ENCODE measurements around the gene MAD1L1.

The MAD1L1 gene

DNA sequence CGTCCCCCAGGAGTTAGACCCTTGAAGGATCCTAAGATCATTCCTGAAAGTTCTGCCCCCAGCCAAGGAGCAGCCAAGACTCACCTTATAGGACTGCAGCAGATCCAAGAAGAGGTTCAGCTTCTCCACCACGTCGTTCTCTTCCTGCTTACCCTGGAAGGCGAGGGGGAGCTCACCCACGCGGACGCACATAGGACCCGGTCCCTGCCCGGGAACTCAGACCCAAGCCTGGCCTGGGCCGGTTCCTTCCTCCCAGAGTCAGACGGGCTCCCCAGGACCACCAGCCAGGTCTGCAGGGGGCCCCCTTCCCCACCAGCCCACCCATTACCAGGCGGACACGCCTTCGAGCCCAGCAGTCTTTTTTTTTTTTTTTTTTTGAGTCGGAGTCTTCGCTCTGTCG is 24.9 kb upstream of the MAD1L1 start:
- DNase-seq, result no peak

DNA sequence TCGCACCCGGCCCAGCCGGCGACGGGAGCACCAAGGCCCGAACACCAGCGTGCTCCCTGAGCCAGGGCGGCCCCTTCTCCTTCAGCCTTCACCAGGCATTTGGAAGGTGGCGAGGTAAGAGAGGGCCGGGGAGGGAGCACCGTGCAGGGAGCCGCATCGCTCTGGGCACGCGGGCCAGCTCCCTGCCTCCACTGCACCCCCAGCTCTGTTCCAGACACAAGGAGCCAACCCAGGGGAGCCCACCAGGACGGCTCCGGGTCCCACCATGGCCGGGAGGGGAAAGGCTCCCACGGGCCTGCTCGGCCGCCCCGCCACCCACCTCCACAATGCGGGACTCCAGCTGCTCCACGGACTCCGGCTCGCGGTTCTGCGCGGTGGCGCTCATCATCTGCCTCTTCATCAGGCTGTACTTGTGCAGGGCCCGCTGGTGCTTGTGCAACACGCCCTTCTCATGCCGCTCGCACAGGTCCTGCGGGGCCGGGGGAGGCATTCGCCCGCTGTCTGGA is 24.4 kb upstream of the MAD1L1 start:
- DNase-seq, result no peak

- no peak for DNase-seq
Observed at GRCh38 chr7:2256306-2257045, 23.7 kb upstream of the MAD1L1 start.

DNA sequence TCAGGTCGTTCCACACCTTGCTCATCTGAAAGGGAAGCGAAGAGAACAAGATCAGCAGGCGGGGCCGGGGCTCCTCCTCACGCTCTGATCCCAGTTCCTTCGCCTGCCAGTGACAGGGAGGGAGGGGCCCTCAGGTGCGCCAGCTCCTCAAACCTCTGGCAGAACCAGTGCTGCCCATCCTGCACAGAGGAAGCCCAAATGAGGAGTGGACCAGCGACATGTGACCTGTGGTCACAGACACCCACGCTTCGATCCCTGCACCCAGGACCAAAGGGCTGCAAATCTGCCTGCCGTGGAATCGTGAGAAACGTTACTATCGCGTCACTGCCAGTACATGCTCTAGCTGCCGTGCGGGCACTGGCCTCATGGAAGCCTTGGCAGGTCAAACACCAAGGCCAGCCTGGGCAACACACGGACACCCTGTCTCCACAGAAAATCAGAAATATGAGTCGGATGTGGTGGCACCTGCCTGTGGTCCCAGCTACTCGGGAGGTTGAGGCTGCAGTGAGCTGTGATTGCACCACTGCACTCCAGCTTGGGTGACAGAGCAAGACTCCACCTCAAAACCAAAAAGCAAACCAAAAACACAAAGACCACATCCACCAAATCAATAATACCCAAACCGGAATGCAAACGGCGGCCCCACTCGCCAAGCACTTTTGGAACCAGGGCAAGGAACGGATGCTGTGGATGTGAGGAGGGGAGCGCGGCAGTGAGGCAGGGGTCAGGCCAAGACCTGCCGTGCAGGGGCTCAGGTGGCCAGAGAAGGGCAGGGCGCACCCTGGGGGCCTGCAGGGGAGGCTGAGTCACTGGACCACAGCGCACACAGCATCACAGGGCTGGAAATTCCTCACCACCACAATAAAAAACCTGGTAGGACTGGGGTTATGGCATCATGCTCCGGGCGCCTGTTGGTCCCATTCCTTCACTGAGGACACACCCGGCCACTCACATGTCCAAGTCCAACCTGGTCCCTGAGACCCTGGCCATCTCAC is 22.7 kb upstream of the MAD1L1 start:
- DNase-seq, result no peak

DNA sequence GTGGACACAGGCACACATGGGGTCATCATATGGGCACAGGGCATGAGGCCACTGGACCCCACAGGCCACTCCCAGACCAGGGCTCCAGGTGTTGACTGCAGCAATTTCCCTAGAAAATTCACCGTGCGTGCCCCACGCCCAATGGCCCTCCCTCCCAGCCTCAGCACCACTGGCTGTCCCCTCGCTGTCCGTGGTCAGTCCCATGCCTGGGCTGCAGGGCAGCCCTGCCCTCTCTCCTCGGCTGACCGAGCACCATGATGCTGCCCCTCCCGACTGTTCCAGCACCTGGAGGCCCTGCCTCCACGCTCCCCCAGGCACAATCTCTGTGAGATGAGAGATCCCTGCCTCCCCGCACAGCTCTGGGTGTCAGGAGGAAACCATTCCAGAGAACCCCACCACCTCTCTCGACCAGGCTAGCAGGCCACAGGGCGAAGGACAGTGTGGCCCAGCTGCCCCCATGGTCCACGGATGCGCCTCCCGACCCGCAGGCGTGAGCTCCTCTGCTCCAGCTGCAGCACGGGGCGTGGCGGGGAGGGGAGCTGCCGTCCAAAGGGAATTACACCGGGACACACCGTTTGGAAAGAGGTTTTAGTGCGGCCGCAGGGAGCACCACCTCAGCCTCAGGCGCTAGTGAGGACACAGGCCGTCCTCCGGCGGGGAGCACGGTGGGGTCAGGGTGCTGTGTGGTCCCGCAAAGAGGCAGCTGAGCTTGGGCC is 21.8 kb upstream of the MAD1L1 start:
- no peak for DNase-seq

- no peak for DNase-seq
Observed at GRCh38 chr7:2253525-2254244, 20.9 kb upstream of the MAD1L1 start.

DNA sequence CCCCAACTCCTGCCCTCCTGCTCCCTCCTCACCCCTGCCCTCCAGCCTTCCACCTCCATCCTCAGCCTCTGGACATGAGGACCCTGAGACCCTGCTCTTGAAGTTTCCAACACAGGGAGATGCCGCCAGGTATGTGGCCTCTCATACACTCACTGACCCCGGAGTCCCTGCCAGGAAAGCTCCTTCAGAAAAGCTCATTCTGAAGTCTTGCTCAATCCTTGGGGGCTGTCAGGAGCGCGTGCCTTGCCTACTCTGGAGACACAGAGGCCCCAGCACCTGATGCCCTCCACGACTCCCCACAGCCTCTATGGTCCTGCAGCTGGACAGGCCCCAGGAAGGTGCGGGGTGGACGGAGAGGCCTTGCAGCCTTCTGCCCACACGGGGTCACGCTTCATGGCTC is 20.3 kb upstream of the MAD1L1 start:
- DNase-seq, result no peak

- no peak for DNase-seq
Observed at GRCh38 chr7:2251841-2252771, 19.4 kb upstream of the MAD1L1 start.

- DNase-seq, result no peak
Observed at GRCh38 chr7:2251381-2251780, 18.6 kb upstream of the MAD1L1 start.

DNA sequence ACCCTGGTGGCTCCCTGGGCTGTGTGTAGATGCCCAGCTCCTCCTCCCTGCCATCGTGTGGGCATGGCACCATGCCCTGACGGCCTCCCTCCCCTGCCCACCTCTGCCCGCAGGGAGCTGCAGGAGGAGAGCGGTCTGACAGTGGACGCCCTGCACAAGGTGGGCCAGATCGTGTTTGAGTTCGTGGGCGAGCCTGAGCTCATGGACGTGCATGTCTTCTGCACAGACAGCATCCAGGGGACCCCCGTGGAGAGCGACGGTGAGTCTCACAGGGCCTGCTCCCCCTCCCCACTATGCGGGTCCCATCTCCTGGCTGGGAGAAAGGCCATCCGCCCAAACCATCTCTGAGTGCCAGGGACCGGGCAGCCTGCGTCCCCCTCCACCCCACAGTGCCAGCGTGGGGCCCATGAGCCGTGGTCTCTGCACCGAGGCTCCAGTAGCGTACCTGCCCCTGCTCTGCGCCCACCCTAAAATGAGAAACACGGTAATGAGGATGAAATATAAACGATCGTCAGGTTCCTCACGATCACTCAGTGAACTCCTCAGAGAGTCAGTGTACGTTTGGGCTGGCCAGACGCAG is 17.1 kb upstream of the MAD1L1 start:
- no peak for DNase-seq

- peak; percentile 21 for DNase-seq
Observed at GRCh38 chr7:2248984-2249694, 16.4 kb upstream of the MAD1L1 start.

DNA sequence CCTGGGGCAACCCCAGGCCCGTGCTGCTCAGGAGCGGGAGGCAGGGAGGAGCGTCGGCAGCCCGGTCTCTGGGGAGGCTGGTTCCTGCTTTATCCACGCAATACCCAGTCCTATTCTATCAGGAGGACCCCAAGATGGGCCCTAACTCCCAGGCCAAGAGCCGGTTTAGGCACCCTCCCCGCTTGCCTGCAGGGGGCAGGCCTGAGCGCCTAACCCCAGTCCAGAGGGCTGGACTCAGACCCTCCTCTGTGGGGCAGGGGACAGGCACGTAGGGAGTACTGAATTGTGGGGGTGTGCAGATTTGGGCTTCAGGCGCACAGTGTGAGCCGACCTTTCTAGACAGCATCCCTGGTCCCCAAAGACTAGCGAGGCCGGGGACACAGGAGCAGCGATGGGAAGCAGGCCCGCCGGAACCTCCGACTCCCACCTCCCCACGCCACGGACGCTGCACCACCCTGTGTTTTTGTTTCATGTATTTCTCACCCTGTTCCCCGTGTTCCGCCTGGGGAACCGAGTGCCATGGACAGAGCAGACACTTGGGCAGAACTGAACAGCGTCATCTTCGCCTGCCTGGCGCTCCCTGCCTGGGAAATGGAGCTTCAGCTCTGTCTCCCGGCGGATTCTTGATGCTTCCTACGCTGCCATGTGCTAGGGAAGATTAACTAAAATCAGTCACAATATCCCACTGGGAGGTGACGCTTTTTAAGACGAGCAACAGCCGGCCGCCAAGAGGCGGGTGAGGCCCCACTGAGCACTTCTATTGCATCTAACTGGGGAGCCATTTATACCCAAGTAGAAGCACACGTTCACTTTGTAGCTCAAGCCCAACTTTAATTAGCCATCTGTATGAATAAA is 14.6 kb upstream of the MAD1L1 start:
- DNase-seq, result peak; percentile 13

DNA sequence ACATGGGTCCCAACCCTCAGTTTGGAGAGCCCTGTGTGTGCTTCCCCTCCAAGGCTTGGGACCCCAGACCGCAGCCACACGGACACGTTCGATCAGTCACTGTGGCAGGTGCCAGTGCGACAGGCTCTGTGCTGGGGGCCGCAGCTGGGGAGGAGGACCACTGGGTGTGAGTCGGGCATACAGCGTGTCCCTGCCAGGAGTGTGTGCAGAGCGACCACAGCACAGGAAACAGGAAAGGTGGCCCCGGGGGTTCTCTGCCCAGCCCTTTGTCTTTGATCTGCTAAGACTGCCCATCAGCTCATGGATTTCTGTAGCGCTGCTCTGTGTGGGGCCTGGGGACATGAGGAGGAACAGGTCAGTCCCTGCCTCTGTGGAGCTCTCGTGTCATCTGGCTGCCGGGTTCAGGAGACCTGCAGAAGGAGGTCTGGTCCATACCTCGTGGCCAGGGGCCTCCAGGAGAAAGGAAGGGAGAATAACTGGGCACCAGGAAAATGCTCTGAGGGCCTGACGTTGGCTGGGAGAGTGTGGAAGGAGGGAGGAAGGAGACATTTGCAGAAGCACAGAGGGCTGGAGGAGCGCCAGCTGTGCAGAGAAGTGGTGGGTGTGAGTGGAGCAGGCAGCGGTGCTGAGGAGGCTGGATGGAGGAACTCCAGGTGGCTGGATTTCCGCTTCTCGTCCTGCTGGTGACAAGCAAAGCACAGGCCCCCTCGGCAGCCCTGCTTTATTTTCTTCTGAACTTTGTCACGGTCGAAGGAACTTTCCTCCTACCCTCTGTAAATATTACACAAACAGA is 13.3 kb upstream of the MAD1L1 start:
- DNase-seq, result no peak

DNA sequence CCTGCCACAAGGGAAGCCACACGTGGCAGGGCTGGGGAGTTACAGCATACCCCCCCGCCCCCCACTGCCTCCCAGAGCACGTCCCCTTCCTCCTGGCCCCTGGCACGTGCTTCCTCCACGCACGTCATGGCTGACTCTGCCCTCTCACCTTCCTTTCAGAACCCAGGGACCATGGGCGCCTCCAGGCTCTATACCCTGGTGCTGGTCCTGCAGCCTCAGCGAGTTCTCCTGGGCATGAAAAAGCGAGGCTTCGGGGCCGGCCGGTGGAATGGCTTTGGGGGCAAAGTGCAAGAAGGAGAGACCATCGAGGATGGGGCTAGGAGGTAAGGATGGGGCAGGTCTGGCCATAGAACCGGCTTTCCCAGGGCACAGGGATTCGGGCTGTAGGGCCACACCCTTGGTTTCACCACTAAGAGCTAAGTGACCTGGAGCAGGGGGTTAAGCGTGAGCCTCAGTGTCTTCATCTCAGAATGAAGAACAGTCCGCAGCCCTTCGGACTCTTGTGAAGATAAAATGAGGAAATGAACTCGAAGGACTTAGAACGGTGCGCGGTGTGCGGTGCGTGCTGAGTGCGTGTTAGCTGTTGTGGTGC is 11.8 kb upstream of the MAD1L1 start:
- DNase-seq, result no peak

DNA sequence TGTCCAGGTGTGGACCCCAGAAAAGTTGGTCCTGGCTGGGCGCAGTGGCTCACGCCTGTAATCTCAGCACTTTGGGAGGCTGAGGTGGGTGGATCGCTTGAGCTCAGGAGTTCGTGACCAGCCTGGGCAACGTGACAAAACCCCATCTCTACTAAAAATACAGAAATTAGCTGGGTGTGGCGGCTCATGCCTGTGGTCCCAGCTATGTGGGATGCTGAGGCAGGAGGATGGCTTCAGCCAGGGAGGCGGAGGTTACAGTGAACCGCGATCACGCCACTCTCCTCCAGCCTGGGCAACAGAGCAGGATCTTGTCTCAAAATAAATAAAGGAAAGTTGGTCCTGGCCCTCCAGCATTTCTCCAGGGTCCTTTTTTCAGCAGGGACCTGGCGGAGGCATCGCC is 10.7 kb upstream of the MAD1L1 start:
- DNase-seq, result no peak

DNA sequence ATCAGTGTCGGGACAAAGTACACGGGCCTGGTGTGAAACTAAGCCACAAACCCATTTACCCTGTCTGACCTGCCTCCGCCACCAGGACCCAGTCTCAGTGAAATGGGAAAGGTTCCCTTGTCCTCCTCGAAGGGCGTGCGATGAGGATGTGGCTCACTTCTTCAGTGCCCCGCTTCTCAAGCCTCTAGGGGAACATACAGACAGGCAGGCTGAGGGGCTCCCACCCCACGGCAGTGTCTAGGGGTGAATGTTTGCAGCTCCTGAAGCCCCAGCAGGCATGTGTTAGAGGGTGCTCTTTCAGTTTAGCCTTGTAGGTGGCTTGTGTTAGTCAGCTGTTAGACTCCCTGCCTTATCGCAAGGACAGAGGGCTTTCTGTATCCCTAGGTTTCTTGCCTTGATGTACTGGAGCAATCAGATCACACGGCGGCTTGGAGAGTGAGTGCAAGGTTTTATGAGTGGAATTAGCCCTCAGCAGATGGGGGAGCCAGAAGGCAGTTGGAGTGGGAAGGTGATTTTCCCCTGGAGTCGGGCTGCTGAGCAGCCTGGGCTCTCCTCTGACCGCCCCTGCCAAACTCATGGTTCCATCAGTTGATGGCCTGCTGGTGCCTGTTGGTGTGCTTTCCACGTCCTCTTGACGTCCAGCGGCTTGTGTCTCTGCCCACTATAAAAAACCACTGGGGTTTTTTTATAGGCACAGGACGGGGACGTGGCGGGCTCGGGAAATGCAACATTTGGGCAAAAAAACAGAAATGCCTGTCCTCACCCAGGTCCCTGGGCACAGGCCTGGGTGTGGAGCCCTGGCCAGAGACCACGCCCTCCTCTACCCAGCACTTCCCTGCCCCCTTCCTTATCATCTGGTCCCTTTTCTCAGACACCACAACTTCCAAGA is 10.0 kb upstream of the MAD1L1 start:
- DNase-seq, result peak; percentile 19

All from CD4-positive, alpha-beta T cell treated with Interleukin-10 for 1 hour (primary cell).